ENCODE results near the gene ATP8B3.

- TF ChIP-seq CREB1 (IDR thresholded peaks at IDR 0.05) (no peak), CREB1 (CRISPR knock-in tag; IDR thresholded peaks at IDR 0.05) (no peak), HNRNPK (IDR thresholded peaks at IDR 0.05; ENCODE audit: low read depth, low read length, poor library complexity, severe bottlenecking) (no peak), MAFK (conservative IDR thresholded peaks at IDR 0.05 in 1 of 2, IDR thresholded peaks at IDR 0.05 in 1 of 2; ENCODE audit: low read length in 2 of 2) (no peak), CTCF (CRISPR knock-in tag; IDR thresholded peaks at IDR 0.05) (no peak), FOXM1 (CRISPR knock-in tag; IDR thresholded peaks at IDR 0.05) (no peak), NR3C1 (CRISPR knock-in tag; IDR thresholded peaks at IDR 0.05) (no peak), REST (IDR thresholded peaks at IDR 0.05; ENCODE audit: borderline replicate concordance in 1 of 2, low read depth in 1 of 2, low read length in 2 of 2) (no peak), GTF3A (CRISPR knock-in tag; conservative IDR thresholded peaks at IDR 0.05) (no peak), ONECUT2 (CRISPR knock-in tag; IDR thresholded peaks at IDR 0.05) (no peak), PBX2 (CRISPR knock-in tag; IDR thresholded peaks at IDR 0.05) (no peak), SIN3A (IDR thresholded peaks at IDR 0.05; ENCODE audit: borderline replicate concordance, low read depth, low read length) (no peak), TARDBP (CRISPR knock-in tag; IDR thresholded peaks at IDR 0.05) (no peak), KDM1A (CRISPR knock-in tag; IDR thresholded peaks at IDR 0.05) (no peak)
Observed at GRCh38 chr19:1768918-1769644, 43.0 kb downstream of the ATP8B3 start.
